ENCODE measurements around the gene LRRC17. TPM values are rescaled to one million over a fixed set of nuclear protein-coding genes. Genes with fewer than 3 reads are reported as not detected.

LRRC17 gene
- total and polyA plus RNA-seq, 9 of the 15 experiments (the other 6 are each of a cell fraction or from before 2014, with no cell fraction given) = 0.03 to 0.18 (median 0.12) TPM; not detected in 5

DNA sequence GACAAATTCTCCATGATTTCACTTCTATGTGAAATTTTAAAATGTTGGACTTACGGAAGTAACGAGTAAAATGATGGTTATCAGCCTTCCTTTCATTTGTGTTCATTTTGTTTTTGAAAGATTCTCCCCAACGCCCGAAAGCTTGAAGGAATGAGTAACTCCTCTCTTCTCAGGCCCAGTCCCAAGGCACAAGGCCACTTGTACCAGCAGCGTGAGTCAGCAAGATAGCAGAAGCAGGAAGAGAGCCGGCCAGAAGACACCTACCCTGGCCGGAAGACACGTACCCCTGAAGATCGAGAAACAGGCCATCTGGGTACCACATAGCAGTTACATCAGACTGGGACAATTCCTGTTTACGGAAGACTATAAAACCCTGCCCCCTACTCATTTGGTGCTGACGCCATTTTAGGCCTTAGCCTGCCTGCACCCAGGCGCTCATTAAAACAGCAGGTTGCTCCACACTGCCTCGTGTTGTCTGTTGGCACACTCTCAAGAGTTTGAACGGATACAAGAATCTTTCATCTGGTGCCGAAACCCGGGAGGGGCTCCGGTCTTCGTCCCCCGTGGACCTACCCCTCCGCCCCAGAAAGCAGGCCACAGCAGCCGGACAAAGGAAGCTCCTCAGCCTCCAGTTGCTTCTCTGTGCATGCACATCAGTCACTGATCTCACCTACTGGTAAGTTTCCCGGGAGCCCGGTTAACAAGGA is 60.4 kb downstream of the LRRC17 start (continued):
- TF ChIP-seq, protein P1, sequence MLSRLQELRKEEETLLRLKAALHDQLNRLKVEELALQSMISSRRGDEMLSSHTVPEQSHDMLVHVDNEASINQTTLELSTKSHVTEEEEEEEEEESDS (CRISPR knock-in tag; IDR thresholded peaks at IDR 0.05) = no peak
- TF ChIP-seq, protein P2, sequence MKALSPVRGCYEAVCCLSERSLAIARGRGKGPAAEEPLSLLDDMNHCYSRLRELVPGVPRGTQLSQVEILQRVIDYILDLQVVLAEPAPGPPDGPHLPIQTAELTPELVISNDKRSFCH (CRISPR knock-in tag; IDR thresholded peaks at IDR 0.05) = no peak
- TF ChIP-seq, protein P2 (tag; IDR thresholded peaks at IDR 0.05) = peak; percentile 65; the same call in 1 of the 2 replicates
- TF ChIP-seq EHMT2 (IDR thresholded peaks at IDR 0.05) = peak; percentile 73
- TF ChIP-seq RNF2 (IDR thresholded peaks at IDR 0.05) = peak; percentile 92
- TF ChIP-seq KAT2B (IDR thresholded peaks at IDR 0.05; ENCODE audit: low read depth, low read length) = no peak
- peak; percentile 63 for TF ChIP-seq NFIC (IDR thresholded peaks at IDR 0.05)
- no peak for TF ChIP-seq ZBTB8A (IDR thresholded peaks at IDR 0.05; ENCODE audit: partially characterized antibody)
- TF ChIP-seq, protein P3, sequence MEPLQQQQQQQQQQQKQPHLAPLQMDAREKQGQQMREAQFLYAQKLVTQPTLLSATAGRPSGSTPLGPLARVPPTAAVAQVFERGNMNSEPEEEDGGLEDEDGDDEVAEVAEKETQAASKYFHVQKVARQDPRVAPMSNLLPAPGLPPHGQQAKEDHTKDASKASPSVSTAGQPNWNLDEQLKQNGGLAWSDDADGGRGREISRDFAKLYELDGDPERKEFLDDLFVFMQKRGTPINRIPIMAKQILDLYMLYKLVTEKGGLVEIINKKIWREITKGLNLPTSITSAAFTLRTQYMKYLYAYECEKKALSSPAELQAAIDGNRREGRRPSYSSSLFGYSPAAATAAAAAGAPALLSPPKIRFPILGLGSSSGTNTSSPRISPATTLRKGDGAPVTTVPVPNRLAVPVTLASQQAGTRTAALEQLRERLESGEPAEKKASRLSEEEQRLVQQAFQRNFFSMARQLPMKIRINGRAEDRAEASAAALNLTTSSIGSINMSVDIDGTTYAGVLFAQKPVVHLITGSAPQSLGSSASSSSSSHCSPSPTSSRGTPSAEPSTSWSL (CRISPR knock-in tag; IDR thresholded peaks at IDR 0.05; ENCODE audit: borderline replicate concordance) = no peak
- no peak for TF ChIP-seq ZNF586 (CRISPR knock-in tag; conservative IDR thresholded peaks at IDR 0.05)
- TF ChIP-seq, protein P4, sequence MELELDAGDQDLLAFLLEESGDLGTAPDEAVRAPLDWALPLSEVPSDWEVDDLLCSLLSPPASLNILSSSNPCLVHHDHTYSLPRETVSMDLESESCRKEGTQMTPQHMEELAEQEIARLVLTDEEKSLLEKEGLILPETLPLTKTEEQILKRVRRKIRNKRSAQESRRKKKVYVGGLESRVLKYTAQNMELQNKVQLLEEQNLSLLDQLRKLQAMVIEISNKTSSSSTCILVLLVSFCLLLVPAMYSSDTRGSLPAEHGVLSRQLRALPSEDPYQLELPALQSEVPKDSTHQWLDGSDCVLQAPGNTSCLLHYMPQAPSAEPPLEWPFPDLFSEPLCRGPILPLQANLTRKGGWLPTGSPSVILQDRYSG (tag; conservative IDR thresholded peaks at IDR 0.05; ENCODE audit: low read depth) = no peak; the same call in 1 of the 2 replicates
- no peak for TF ChIP-seq NR3C1 (CRISPR knock-in tag; IDR thresholded peaks at IDR 0.05)
- TF ChIP-seq, protein P5, sequence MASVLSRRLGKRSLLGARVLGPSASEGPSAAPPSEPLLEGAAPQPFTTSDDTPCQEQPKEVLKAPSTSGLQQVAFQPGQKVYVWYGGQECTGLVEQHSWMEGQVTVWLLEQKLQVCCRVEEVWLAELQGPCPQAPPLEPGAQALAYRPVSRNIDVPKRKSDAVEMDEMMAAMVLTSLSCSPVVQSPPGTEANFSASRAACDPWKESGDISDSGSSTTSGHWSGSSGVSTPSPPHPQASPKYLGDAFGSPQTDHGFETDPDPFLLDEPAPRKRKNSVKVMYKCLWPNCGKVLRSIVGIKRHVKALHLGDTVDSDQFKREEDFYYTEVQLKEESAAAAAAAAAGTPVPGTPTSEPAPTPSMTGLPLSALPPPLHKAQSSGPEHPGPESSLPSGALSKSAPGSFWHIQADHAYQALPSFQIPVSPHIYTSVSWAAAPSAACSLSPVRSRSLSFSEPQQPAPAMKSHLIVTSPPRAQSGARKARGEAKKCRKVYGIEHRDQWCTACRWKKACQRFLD (CRISPR knock-in tag; IDR thresholded peaks at IDR 0.05) = peak; percentile 72
- TF ChIP-seq NR2C1 (IDR thresholded peaks at IDR 0.05) = no peak
- peak; percentile 42; the same call in 1 of the 2 replicates for TF ChIP-seq NR2C1 (tag; IDR thresholded peaks at IDR 0.05)
- TF ChIP-seq BRD9 (IDR thresholded peaks at IDR 0.05; ENCODE audit: low read depth, partially characterized antibody) = peak; percentile 88
- no peak for TF ChIP-seq TAF15 (IDR thresholded peaks at IDR 0.05; ENCODE audit: low read depth, low read length)
- peak; percentile 60; the same call in 1 of the 2 replicates for TF ChIP-seq CBX5 (IDR thresholded peaks at IDR 0.05; ENCODE audit: borderline replicate concordance, low read depth)
- TF ChIP-seq SMAD4 (CRISPR knock-in tag; conservative IDR thresholded peaks at IDR 0.05) = peak; percentile 89
- TF ChIP-seq KLF16 (IDR thresholded peaks at IDR 0.05) = peak; percentile 22; the same call in 1 of the 2 replicates
- TF ChIP-seq FOSL1 (tag; conservative IDR thresholded peaks at IDR 0.05) = peak; percentile 94
- no peak for TF ChIP-seq ZNF165 (CRISPR knock-in tag; IDR thresholded peaks at IDR 0.05; ENCODE audit: borderline replicate concordance)
- TF ChIP-seq HIVEP1 (CRISPR knock-in tag; IDR thresholded peaks at IDR 0.05) = no peak
- peak; percentile 36; the same call in 1 of the 2 replicates for TF ChIP-seq HMG20B (CRISPR knock-in tag; IDR thresholded peaks at IDR 0.05)
- peak; percentile 43 to 80; a peak in 1 of 4 replicates for TF ChIP-seq TEAD1 (CRISPR knock-in tag; IDR thresholded peaks at IDR 0.05)
